Panc1 (cell line): Measurements from ENCODE around the gene PRPF31. TPM values are rescaled to one million over a fixed set of nuclear protein-coding genes. Genes with fewer than 3 reads are reported as not detected.

Experiments used
- ATAC-seq: fragments of 200-7000 bp; cut with Tn5 transposase; 2 replicates; pipeline ENCODE4 v1.9.1; 2020; ENCODE audit warnings: mild to moderate bottlenecking, moderate library complexity
- BruUV-seq: library from RNA; stranded (reverse); fragments of 400-500 nt; replicated peaks from 2 replicates; lab custom pipeline; 2021; lab: Mats Ljungman, UMichigan
- CTCF ChIA-PET: fragments of 300-600 bp; sonication (Branson Sonifier 250); formaldehyde crosslinking; loops from one replicate; lab custom pipeline; 2022; ENCODE audit warnings: antibody characterized with exemption; lab: Charles Lee
- POLR2A ChIA-PET: fragments of 300-600 bp; sonication (Branson Sonifier 250); formaldehyde crosslinking; loops from one replicate; lab custom pipeline; 2022; ENCODE audit warnings: antibody characterized with exemption; lab: Charles Lee
- DNase-seq: peaks from one replicate; pipeline ENCODE4 v3.0.0-alpha.2; 2010; ENCODE audit warnings: low read depth, low spot score
- H3K27ac ChIP-seq: 2 replicates; pipeline ENCODE4 v1.5.1; 2011; ENCODE audit warnings: mild to moderate bottlenecking, low read length, inconsistent platforms
- H3K27me3 ChIP-seq: fragments of 200-500 bp; sonication (Bioruptor generic); 2 replicates; pipeline ENCODE4 v1.6.0; 2014; ENCODE audit warnings: low read length, inconsistent platforms; ENCODE audit not compliant: control insufficient read depth, insufficient read depth
- H3K36me3 ChIP-seq: fragments of 200-500 bp; sonication (Bioruptor generic); 2 replicates; pipeline ENCODE4 v1.5.1; 2014; ENCODE audit warnings: inconsistent platforms, mild to moderate bottlenecking, low read length, moderate library complexity; ENCODE audit not compliant: control insufficient read depth, insufficient read depth
- H3K4me1 ChIP-seq: 2 replicates; pipeline ENCODE4 v1.5.1; 2011; ENCODE audit warnings: inconsistent platforms, mild to moderate bottlenecking, low read length, moderate library complexity; ENCODE audit not compliant: control insufficient read depth, insufficient read depth
- H3K4me3 ChIP-seq, 2 experiments: 2 replicates each; pipeline ENCODE4 v1.5.1; 2011 to 2012; ENCODE audit warnings: low read depth in 2 of 2, low read length in 2 of 2, mild to moderate bottlenecking in 2 of 2, inconsistent platforms in 1 of 2, moderate library complexity in 1 of 2
- H3K9me3 ChIP-seq: fragments of 200-500 bp; sonication (Bioruptor generic); 2 replicates; pipeline ENCODE4 v1.5.1; 2014; ENCODE audit warnings: low read depth, mild to moderate bottlenecking, inconsistent platforms, low read length, moderate library complexity; ENCODE audit not compliant: control insufficient read depth, insufficient read depth
- CTCF ChIP-seq: fragments of 450-650 bp; IDR thresholded peaks from 2 replicates; pipeline ENCODE4 v1.5.1; 2017; ENCODE audit warnings: mild to moderate bottlenecking
- POLR2AphosphoS5 ChIP-seq: IDR thresholded peaks from 2 replicates; pipeline ENCODE4 v1.6.1; 2012; ENCODE audit warnings: mild to moderate bottlenecking, low read depth, low read length, moderate library complexity
- REST ChIP-seq, 2 experiments: IDR thresholded peaks; 2 replicates each; pipeline ENCODE4 v1.6.1; 2011 to 2012; ENCODE audit warnings: low read depth in 2 of 2, control low read depth in 1 of 2, low read length in 1 of 2, mild to moderate bottlenecking in 1 of 2, moderate library complexity in 1 of 2; ENCODE audit not compliant: insufficient read depth in 1 of 2
- SIN3A ChIP-seq: IDR thresholded peaks from 2 replicates; pipeline ENCODE4 v1.6.1; 2012; ENCODE audit warnings: low read depth, mild to moderate bottlenecking, low read length, moderate library complexity, borderline replicate concordance; ENCODE audit not compliant: insufficient read depth
- TCF7L2 ChIP-seq: IDR thresholded peaks from 2 replicates; pipeline ENCODE4 v1.6.1; 2011; ENCODE audit warnings: mild to moderate bottlenecking, low read depth, low read length, inconsistent platforms
- in situ Hi-C: cut with HindIII; loops from 2 replicates; pipeline ENCODE4 v1.10.0; 2016; ENCODE audit warnings: low sequenced_read_pairs, low pct_unique_long_range_greater_than_20kb
- intact Hi-C: fragments of 100-400 bp; cut with micrococcal nuclease; formaldehyde crosslinking; loops from one replicate; pipeline ENCODE4 v1.10.0; 2022; ENCODE audit not compliant: unreplicated experiment
- total RNA-seq: library from RNA; stranded (reverse); gene quantifications from one replicate; pipeline ENCODE4 v1.2.1, GENCODE V29; 2021; ENCODE audit not compliant: unreplicated experiment

Gene PRPF31
- total RNA-seq, 1 experiment from 2014 or later: 117 TPM

- DNase-seq (no peak), ATAC-seq (no peak)
- Histone ChIP-seq H3K36me3 (peaks cover 17% of the 10 kb centered on the region), H3K27me3 (no peaks in the 10 kb centered on the region), H3K4me1 (no peaks in the 10 kb centered on the region), H3K27ac (no peak overlapping the region), H3K9me3 (no peaks in the 10 kb centered on the region), H3K4me3 (no peak overlapping the region)
- BruUV-seq: no TSS peak
- intact Hi-C loops (no loop called here), in situ Hi-C loops (no loop called here)
- no peak for TF ChIP-seq TCF7L2
- ChIA-PET POLR2A (no interaction called here), CTCF (no interaction called here)
Measured at GRCh38 chr19:54127688-54128440, 12.3 kb downstream of the PRPF31 start.

- ChIA-PET CTCF (no interaction called here), POLR2A (no interaction called here)
- H3K27me3 ChIP-seq: no peaks in the 10 kb centered on the region
- ATAC-seq (no peak), DNase-seq (no peak)
- no TSS peak for BruUV-seq
- intact Hi-C loops: no loop called here
- no peaks in the 10 kb centered on the region for H3K4me1 ChIP-seq
- H3K9me3 ChIP-seq: no peaks in the 10 kb centered on the region
- TF ChIP-seq REST (IDR thresholded peaks at IDR 0.05; ENCODE audit: insufficient read depth in 1 of 2, low read depth in 2 of 2, low read length in 1 of 2) (no peak), CTCF (no peak), POLR2AphosphoS5 (no peak), TCF7L2 (no peak), SIN3A (no peak)
- in situ Hi-C loops: no loop called here
- H3K27ac ChIP-seq: no peak overlapping the region
- H3K4me3 ChIP-seq: no peak overlapping the region
- H3K36me3 ChIP-seq: peaks cover 17% of the 10 kb centered on the region
Measured at GRCh38 chr19:54128441-54128725, 12.8 kb downstream of the PRPF31 start.

- Histone ChIP-seq H3K27ac (no peak overlapping the region), H3K27me3 (no peaks in the 10 kb centered on the region), H3K4me1 (no peaks in the 10 kb centered on the region), H3K4me3 (no peak overlapping the region), H3K36me3 (peaks cover 17% of the 10 kb centered on the region), H3K9me3 (no peaks in the 10 kb centered on the region)
- in situ Hi-C loops: no loop called here
- intact Hi-C loops: no loop called here
- TF ChIP-seq TCF7L2: no peak
- TF ChIP-seq CTCF: no peak
- TF ChIP-seq POLR2AphosphoS5: no peak
- TF ChIP-seq SIN3A: no peak
- no peak for TF ChIP-seq REST (IDR thresholded peaks at IDR 0.05; ENCODE audit: insufficient read depth in 1 of 2, low read depth in 2 of 2, low read length in 1 of 2)
- CTCF ChIA-PET: no interaction called here
- DNase-seq (no peak), ATAC-seq (no peak)
- BruUV-seq: no TSS peak
- POLR2A ChIA-PET: no interaction called here
Measured at GRCh38 chr19:54128796-54129616, 13.5 kb downstream of the PRPF31 start.
